Measurements from ENCODE around the gene ACTR1B. TPM values are rescaled to one million over a fixed set of nuclear protein-coding genes. Genes with fewer than 3 reads are reported as not detected.
"Not testable (repeated sequence)": the region's sequence is repeated elsewhere in the genome, so short reads cannot be mapped to it uniquely, and the experiment has no call there.

Gene ACTR1B
- polyA plus RNA-seq, 3 donors, result 55.3 to 79.7 (median 56.1) TPM

DNA sequence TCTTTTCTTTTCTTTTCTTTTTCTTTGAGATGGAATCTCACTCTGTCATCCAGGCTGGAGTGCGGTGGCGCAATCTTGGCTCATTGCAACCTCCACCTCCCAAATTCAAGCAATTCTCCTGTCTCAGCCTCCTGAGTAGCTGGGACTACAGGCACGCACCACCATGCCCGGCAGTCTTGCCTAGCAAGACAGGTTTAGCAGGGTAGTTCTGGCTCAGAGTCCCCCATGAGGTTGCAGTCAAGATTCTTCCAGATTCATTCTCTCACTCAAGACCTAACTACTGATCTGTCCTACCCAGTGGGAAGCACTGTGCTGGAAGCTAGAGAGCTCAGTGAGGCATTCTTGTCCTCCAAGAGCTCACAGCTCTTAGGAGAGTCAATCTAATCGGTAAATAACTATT lies 31.9 kb upstream of the ACTR1B start:
- 89 to 95% (median 93%) methylated on average over 5 of the region's 5 CpGs for WGBS, 3 donors
- H3K27ac ChIP-seq (ENCODE audit: low read depth, low read length), result no peak overlapping the region

DNA sequence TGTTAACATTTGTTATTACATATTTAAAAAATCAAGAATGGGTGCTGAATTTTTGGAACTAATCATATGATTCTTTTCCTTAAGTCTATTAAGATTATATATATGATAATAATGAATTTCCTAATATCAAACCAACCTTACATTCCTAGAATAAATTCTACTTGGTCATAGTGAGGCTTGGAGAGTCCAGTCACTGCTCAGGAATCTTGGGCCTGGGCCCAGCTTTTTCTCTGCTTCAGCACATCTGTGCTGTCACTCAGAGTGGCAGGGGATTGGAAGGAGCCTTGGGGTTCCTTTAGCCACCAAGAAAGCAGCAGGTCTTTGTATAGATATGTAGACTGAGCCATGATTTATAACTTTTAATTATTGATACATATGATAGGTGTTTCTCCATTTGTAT lies 29.6 kb upstream of the ACTR1B start:
- no peak overlapping the region for H3K27ac ChIP-seq (ENCODE audit: low read depth, low read length)

DNA sequence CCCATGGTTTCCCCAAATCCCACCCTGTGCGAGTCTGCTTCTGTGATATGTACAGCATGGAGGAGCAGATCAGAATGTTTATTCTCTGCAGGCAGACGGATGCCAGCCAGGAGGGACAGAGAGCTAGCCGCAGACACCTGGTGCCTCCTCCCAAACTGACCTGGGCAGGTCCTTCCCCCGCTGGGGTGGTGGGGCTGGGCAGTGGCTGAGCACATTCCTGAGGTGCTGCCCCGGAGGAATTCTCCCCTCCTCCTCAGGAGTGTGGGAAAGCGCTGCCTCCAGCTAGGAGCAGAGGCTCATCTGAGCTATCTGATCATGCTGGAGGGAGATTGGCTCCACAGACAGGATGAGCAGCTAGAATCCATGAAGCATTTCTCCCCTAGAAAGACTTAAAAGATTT lies 27.3 kb upstream of the ACTR1B start:
- no peak overlapping the region for H3K27ac ChIP-seq (ENCODE audit: low read depth, low read length)
- WGBS, 3 donors, result 57 to 73% (median 63%) methylated on average over 6 of the region's 6 CpGs

DNA sequence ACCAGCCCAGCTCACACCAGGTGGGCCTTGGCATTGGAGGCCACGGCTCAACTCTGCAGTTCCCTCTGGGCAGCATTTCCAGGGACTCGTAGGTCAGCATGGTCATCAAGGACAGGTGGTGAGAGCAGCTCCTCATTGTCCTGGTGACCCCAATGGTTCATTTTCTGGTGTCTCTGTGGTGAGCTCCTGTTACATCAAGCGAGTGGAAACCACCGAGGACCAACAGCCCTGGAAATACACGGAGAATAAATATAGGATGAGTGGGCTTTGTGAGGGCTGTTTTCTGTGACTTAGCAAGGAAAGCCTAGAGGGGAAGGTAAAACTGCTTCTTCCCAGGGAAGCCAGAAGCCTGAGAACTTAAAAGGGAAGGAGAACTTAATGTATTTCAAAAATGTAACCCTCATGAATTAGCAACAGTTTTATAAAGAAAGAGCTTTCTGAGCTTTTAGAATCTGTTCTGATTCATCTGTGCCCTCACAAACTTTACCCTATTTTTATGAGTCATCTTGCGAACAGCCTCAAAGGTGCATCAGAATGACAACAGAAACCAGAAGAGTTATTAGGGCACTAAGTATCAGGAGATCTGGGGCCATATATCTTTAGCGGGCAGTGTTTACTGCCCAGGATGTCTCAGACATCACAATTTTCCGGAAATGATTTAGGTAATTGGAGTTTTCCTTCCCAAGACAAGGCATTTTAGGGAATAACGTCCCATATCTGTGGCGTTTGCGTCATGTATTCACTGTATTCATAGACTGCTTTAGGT lies 24.4 kb upstream of the ACTR1B start:
- H3K27ac ChIP-seq (ENCODE audit: low read depth, low read length), result no peak overlapping the region
- WGBS, 3 donors, result 85 to 89% (median 87%) methylated on average over 10 to 11 of the region's 11 CpGs

DNA sequence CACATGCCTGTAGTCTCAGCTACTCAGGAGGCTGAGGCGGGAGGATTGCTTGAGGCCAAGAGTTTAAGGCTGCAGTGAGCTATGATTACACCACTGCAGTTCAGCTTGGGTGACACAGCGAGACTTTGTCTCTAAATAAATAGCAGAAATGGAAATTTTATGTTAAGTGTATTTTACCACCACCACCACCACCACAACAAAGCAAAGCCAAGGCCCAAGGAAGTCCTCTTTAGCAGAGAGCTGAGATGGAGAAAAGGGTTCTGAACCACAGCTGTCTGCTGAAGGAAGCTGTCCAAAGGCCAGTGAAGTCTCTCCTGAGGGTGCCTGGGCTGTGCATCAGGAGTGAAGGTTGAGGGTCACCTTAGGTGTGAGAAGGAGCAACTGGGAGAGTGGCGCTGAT lies 23.4 kb upstream of the ACTR1B start:
- 93 to 98% (median 96%) methylated on average over 2 of the region's 3 CpGs for WGBS, 3 donors

DNA sequence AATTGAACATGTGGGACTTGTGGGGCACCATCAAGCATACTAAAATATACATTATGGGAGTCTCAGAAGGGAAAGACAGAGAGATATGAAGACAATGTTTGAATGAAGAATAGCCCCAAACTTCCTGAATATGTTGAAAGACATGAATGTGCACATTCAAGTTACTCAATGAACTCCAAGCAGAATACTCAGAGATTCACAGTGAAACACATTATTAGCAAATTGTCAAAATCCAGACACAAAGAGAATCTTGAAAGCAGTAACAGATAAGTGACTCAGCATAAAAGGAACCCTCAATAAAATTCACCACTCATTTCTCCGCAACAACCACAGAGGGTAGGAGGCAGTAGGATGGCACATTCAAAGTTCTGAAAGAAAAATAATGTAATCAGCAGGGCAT lies 14.5 kb upstream of the ACTR1B start:
- WGBS, 3 donors, result 78 to 96% (median 79%) methylated on average over 1 of the region's 1 CpG

More for the DNA sequence above, 23.4 kb upstream of the ACTR1B start:
- not testable (repeated sequence) for H3K27ac ChIP-seq (ENCODE audit: low read depth, low read length)

DNA sequence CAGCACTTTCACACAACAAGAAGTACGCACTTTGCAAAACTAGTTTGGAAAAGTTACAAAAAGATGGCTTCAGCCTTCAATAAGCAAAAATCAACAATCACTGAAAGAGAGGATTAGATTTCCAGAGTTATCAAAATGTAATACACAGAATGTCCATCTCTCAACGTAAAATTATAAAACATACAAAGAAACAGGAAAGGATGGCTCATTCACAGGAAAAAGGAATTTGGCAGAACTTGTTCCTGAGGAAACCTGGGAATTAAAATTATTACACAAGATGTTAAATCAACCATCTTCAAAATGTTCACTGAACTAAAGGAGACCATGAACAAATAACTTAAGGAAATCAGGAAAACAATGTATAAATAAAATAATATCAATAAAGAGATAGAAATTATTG lies 13.6 kb upstream of the ACTR1B start:
- H3K27ac ChIP-seq (ENCODE audit: low read depth, low read length), result no peak overlapping the region
- 70 to 85% (median 80%) methylated on average over 2 of the region's 2 CpGs for WGBS, 3 donors

More for the DNA sequence above, 14.5 kb upstream of the ACTR1B start:
- H3K27ac ChIP-seq (ENCODE audit: low read depth, low read length), result no peak overlapping the region

DNA sequence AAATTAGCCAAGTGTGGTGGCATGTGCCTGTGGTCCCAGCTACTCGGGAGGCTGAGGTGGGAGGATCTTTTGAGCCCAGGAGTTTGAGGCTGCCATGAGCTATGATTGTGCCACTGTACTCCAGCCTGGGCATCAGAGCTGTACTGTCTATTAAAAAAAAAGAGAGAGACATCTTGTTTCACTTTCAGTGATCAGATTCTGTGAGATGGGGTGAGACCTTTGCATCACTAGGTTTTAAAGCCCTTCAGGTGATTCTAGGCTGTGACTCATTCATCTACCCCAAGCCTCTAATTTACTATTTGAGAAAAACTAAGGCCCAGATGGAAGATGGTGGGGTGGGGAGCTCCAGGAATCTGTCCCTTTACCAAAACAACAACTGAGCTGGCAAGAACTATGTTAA lies 12.8 kb upstream of the ACTR1B start:
- WGBS, 3 donors, result 91 to 98% (median 95%) methylated on average over 1 of the region's 1 CpG

DNA sequence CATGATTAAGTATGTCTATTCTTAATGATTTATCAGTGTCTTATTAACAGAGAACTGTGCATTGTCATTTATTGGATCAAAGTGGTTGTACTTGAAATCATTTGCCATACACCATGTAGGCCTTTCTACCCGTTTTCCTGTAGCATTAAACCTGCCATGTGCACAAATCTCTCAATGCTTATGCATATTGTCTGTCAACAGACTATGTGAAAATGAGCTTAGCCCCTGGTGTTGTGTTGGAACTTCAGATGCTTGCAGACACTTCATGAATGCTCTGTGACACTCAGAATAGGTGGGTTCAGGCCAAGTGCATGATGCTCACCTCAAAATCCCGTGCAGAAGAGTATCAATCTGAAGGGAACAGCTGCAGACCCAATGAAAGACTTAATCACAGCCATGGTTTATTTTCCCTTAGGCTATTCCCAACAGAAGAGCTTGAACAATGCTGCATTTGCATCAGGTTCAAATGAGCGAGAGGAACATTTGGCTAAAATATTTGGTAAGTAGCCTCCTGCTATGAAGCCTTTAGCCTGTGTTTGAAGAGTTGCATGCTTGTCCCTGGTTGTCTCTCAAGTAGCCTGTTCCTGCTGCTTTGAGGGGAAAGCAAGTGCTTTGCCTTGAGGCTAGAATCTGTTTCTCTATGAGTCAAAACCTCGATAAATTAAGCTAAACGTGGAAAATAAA lies 11.7 kb upstream of the ACTR1B start:
- WGBS, 3 donors, result 64 to 84% (median 83%) methylated on average over 5 of the region's 5 CpGs
- no peak overlapping the region for H3K27ac ChIP-seq (ENCODE audit: low read depth, low read length)

More for the DNA sequence above, 12.8 kb upstream of the ACTR1B start:
- H3K27ac ChIP-seq (ENCODE audit: low read depth, low read length), result no peak overlapping the region

DNA sequence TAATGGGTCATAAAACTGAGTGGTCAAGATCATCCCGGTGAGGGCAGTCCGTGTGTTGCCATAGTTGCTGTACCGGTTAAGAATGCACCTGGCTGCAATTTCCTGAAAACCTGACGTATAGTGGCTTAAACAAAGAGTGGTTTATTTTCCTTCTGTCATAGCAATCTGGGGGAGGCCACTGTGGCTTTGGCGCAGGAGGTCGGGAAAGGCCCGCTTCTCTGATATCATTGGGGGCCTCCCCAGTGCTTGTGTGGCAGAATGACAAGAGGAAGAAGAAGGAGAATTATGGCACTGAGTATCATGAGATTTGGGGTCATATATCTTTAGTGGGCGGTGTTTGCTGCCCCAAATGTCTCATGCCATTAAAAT lies 10.1 kb upstream of the ACTR1B start:
- WGBS, 3 donors, result 47 to 54% (median 50%) methylated on average over 8 of the region's 8 CpGs
- no peak overlapping the region for H3K27ac ChIP-seq (ENCODE audit: low read depth, low read length)

DNA sequence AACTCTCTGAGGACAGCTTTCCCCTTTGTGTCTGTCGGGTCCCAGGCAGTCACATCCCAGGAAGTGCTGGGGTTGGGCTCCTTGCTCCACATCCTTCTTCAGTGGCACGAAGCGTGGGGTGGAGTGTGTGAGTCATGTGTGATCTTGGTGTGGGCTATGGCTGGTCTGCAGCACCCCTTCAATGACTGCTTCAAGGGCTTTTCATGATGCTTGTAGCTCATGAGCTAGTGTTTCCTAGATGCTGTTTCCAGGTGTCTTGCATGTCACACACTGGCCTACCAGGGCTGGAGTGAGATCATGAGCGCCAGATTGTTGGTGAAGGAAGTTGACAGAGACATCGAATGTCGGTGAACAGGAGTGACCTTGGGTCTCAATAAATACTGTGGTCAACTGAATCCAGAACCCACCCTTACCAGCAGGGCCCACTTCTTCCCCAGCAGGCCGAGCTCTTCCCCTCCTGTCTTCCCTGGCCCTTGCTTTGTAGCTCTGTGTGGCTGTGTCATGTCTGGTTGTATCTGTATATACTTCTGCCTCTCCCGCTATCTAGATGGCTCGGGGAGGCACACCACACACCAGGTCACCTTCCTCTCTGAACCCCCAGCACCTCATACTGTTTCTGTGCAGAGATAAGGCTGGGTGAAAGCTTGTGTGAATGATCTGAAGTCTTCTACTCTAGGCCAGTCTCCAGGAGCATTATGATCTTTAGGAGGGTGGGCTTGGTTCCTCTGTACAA lies 9.5 kb upstream of the ACTR1B start:
- 72 to 80% (median 76%) methylated on average over 9 of the region's 9 CpGs for WGBS, 3 donors

DNA sequence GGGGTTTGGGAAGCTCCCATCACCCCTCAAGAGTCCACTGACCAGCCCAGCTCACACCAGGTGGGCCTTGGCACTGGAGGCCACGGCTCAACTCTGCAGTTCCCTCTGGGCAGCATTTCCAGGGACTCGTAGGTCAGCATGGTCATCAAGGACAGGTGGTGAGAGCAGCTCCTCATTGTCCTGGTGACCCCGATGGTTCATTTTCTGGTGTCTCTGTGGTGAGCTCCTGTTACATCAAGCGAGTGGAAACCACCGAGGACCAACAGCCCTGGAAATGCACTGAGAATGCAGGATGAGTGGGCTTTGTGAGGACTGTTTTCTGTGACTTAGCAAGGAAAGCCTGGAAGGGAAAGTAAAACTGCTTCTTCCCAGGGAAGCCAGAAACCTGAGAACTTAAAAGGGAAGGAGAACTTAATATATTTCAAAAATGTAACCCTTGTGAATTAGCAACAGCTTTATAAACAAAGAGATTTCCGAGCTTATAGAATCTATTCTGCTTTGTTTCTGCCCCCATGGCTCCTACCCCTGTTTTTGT lies 8.8 kb upstream of the ACTR1B start:
- H3K27ac ChIP-seq (ENCODE audit: low read depth, low read length), result not testable (repeated sequence)
- WGBS, 3 donors, result 89 to 90% (median 89%) methylated on average over 5 to 6 of the region's 6 CpGs

More for the DNA sequence above, 9.5 kb upstream of the ACTR1B start:
- H3K27ac ChIP-seq (ENCODE audit: low read depth, low read length), result no peak overlapping the region

DNA sequence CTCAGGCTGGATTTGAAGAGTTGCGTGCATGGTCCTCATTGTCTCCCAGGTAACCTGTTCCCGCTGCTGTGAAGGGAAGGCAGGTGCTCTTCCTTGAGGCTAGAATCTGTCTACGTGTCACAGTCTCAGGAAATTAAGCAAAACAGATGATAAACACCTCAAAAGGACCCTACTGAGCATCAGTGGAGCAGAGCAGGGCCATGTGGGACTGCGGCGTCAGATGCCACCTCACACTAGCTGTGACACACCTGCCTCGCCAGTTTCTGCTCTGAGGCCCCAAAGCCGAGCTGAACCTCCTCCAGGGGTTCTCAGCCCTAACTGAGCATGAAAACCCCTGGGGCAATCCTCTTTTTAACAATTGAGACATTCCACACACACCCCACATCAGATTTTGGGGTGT lies 7.7 kb upstream of the ACTR1B start:
- no peak overlapping the region for H3K27ac ChIP-seq (ENCODE audit: low read depth, low read length)
- WGBS, 3 donors, result 93 to 95% (median 93%) methylated on average over 7 of the region's 7 CpGs

DNA sequence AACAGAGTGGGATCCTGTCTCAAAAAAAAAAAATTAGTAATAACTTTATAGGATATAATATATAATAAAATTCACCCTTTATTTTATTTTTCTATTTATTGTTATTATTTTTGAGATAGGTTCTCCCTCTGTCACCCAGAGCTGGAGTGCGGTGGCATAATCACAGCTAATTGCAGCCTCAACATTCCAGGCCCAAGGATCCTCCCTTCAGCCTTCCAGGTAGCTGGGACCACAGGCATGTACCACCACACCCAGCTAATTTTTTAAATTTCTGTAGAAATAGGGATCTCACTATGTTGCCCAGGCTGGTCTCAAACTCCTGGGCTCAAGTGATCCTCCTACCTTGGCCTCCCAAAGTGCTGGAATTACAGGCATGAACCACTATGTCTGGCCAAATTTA lies 6.6 kb upstream of the ACTR1B start:
- WGBS, 3 donors, result 94 to 100% (median 100%) methylated on average over 1 of the region's 1 CpG
- no peak overlapping the region for H3K27ac ChIP-seq (ENCODE audit: low read depth, low read length)

DNA sequence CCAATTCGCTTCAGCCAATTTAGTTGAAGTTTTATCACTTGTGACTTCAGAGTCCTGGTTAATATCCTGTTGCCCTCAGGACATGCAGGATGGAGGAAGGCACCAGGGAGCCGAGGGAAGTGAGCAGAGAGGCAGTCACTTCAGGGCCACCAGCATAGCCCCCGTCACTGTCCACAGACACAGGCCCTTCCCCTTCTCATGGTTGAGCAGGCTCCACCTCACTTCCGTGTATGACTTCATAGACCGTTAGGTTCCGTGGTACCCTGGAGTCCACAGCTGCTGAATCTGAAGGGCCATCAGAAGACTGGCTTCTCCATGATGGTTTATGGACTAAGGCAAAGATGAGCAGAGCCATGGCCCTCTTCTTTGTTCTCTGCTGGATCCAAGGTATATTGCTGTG lies 5.6 kb upstream of the ACTR1B start, which contains the start of gene C2orf92:
Gene C2orf92, plus strand, starts transcription at position 266 of the 400 bp plus-strand sequence. Its CDS starts 76 bp downstream, at position 342.
- 89 to 94% (median 90%) methylated on average over 6 of the region's 6 CpGs for WGBS, 3 donors
- H3K27ac ChIP-seq (ENCODE audit: low read depth, low read length), result no peak within 1 kb of the TSS

DNA sequence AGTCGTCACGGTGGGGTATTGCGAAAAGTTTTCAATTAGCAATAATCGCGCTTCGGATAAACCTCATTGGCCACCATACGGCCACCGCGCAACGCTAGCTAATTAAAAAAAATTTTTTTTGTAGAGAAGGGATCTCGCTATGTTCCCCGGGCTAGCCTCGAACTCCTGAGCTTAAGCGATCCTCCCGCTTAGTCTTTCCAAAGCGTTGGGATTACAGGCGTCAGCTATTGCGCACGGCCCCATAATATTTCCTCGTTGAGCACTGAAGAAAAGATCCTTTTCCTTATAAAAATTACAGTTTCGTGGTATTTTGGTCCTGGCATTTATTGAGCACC lies 759 bp upstream of the ACTR1B start:
- 5 to 7% (median 6%) methylated on average over 21 of the region's 21 CpGs for WGBS, 3 donors
- peak overlapping the region; percentile 44 for H3K27ac ChIP-seq (ENCODE audit: low read depth, low read length)

DNA sequence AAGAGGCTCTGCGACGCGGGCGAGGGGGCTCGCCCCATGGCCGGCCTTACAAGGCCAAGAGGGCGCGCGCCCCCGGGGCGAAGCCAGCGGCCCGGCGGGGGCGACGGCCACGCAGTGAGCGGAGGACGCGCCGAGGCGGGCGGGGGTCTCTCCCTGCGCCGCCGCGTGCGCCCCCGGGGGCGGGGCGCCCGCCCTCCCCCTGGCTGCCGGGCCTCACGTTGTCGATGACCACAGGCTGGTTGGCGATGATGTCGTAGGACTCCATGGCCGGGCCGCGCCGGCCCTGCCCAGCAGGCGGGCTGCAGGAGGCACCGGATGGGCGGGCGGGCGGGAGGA lies 250 bp downstream of the ACTR1B start:
- 0 to 1% (median 1%) methylated on average over 19 to 46 of the region's 46 CpGs for WGBS, 3 donors

DNA sequence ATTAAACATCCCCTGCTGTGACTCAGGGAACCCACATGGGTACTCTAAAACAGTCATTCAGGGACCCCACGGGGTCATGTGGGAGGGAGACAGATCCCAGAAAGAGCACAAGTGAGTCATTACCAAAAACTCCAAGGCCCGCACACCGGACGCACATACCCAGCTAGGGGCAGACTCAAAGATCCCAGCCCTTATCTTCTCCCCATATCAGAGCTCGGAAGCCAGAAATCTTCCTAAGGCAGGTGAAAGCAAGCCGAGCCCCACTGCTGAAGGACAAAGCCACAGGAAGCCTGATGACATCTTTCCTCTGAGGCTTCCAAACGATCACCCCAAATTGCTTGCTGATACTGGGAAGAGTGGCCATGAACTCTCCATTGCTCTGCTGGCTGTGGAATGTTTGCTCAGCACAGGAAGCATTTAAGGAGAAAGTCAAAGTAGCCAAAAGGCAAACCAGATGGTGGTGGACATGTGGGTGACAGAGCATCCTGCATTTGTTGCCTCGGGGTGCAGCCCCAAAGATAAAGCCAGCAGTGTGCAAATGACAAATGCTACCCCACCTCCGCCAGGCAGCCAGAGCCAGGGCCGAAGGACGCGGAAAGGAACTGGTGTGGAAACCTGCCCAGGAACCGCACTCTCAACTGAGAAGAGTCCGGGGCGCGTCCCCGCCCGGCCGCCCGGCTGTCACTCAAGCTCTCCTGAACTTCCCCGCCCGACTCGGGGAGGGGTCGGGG lies 784 bp downstream of the ACTR1B start:
- 0 to 1% (median 1%) methylated on average over 23 to 24 of the region's 24 CpGs for WGBS, 3 donors
- peak overlapping the region; percentile 89 for H3K27ac ChIP-seq (ENCODE audit: low read depth, low read length)

More for the DNA sequence above, 250 bp downstream of the ACTR1B start:
- H3K27ac ChIP-seq (ENCODE audit: low read depth, low read length), result peak overlapping the region; percentile 88

Data from adipose tissue (tissue), 3 donors.